HL-60 (cell line): ENCODE data around the gene LRMDA.

ENCODE experiments used
- DNase-seq, 2 experiments: peaks; one replicate each; pipeline ENCODE4 v3.0.0-alpha.2; 2010 to 2020; ENCODE audit warnings: low read depth in 1 of 2, low spot score in 1 of 2
- H3K27ac ChIP-seq: fragments of 250-450 bp; sonication (Bioruptor Pico); replicated peaks from 2 replicates; pipeline ENCODE4 v1.5.1; 2020; ENCODE audit warnings: mild to moderate bottlenecking, moderate library complexity
- H3K27me3 ChIP-seq: fragments of 250-450 bp; sonication (Bioruptor Pico); 2 replicates; pipeline ENCODE4 v1.5.1; 2021; ENCODE audit warnings: mild to moderate bottlenecking, moderate library complexity; ENCODE audit not compliant: insufficient read depth, poor library complexity, severe bottlenecking
- H3K4me3 ChIP-seq: replicated peaks from 2 replicates; pipeline ENCODE4 v1.5.1; 2011; ENCODE audit warnings: mild to moderate bottlenecking, control low read depth, low read length; ENCODE audit not compliant: insufficient read depth
- GABPA ChIP-seq: IDR thresholded peaks from 2 replicates; pipeline ENCODE4 v1.6.1; 2012; ENCODE audit warnings: low read depth
- POLR2AphosphoS5 ChIP-seq: IDR thresholded peaks from 2 replicates; pipeline ENCODE4 v1.6.1; 2012; ENCODE audit warnings: low read depth
- SPI1 ChIP-seq: IDR thresholded peaks from 2 replicates; pipeline ENCODE4 v1.6.1; 2012; ENCODE audit warnings: low read depth, mild to moderate bottlenecking, borderline replicate concordance
- TF ChIP-seq, protein P1 (sequence below): IDR thresholded peaks from 2 replicates; pipeline ENCODE4 v1.6.1; 2012; ENCODE audit warnings: low read depth; ENCODE audit not compliant: insufficient replicate concordance
- TF ChIP-seq, protein P2 (sequence below): IDR thresholded peaks from one replicate; pipeline ENCODE4 v1.5.1; 2011; ENCODE audit warnings: low read length, control low read depth, inconsistent platforms; ENCODE audit not compliant: insufficient read depth

The LRMDA gene

DNA sequence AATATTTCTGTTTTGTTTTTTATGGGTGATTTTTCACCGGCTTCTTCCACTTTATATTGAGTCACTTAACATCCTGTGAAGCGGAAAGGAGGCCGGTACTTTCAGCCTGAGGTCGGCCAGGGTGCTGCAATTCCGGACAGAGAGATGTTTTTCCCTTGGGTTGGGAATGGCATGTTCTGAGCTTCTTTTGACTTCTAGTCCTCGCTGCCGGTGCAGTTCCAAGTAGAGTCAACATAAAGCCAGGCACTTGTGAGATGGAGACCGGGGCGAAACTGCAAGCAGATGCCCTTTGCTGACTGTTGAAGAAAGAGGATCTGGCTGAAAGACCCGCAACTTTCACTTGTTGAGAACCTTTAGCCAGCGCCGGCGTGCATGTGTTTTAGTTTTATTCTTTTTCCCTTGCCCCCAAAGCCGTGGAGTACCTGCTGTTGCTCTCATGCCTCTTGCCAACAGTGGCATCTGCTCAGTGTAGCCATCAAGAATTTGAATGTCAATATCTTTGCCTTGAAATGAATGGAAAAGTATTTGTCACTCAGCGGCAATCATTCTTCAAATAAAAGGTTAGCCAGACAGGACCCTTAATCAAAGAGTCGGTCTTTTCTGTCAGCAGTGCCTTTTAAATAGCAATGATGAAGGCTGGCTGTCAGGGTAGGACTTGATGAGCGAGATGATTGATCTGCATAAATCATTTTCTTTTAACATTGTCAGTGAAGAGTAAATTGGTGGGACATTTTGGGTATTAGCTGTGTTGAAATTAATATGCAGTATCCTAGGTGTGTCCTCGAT lies 351.2 kb downstream of the LRMDA start:
- no peak overlapping the region for H3K27ac ChIP-seq
- no peaks in the 10 kb centered on the region for H3K27me3 ChIP-seq
- DNase-seq: no peak
- no peak overlapping the region for H3K4me3 ChIP-seq
- TF ChIP-seq GABPA (no peak), SPI1 (no peak), POLR2AphosphoS5 (no peak)
- TF ChIP-seq, protein P1, sequence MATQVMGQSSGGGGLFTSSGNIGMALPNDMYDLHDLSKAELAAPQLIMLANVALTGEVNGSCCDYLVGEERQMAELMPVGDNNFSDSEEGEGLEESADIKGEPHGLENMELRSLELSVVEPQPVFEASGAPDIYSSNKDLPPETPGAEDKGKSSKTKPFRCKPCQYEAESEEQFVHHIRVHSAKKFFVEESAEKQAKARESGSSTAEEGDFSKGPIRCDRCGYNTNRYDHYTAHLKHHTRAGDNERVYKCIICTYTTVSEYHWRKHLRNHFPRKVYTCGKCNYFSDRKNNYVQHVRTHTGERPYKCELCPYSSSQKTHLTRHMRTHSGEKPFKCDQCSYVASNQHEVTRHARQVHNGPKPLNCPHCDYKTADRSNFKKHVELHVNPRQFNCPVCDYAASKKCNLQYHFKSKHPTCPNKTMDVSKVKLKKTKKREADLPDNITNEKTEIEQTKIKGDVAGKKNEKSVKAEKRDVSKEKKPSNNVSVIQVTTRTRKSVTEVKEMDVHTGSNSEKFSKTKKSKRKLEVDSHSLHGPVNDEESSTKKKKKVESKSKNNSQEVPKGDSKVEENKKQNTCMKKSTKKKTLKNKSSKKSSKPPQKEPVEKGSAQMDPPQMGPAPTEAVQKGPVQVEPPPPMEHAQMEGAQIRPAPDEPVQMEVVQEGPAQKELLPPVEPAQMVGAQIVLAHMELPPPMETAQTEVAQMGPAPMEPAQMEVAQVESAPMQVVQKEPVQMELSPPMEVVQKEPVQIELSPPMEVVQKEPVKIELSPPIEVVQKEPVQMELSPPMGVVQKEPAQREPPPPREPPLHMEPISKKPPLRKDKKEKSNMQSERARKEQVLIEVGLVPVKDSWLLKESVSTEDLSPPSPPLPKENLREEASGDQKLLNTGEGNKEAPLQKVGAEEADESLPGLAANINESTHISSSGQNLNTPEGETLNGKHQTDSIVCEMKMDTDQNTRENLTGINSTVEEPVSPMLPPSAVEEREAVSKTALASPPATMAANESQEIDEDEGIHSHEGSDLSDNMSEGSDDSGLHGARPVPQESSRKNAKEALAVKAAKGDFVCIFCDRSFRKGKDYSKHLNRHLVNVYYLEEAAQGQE: no peak
- TF ChIP-seq, protein P2, sequence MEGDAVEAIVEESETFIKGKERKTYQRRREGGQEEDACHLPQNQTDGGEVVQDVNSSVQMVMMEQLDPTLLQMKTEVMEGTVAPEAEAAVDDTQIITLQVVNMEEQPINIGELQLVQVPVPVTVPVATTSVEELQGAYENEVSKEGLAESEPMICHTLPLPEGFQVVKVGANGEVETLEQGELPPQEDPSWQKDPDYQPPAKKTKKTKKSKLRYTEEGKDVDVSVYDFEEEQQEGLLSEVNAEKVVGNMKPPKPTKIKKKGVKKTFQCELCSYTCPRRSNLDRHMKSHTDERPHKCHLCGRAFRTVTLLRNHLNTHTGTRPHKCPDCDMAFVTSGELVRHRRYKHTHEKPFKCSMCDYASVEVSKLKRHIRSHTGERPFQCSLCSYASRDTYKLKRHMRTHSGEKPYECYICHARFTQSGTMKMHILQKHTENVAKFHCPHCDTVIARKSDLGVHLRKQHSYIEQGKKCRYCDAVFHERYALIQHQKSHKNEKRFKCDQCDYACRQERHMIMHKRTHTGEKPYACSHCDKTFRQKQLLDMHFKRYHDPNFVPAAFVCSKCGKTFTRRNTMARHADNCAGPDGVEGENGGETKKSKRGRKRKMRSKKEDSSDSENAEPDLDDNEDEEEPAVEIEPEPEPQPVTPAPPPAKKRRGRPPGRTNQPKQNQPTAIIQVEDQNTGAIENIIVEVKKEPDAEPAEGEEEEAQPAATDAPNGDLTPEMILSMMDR: no peak

DNA sequence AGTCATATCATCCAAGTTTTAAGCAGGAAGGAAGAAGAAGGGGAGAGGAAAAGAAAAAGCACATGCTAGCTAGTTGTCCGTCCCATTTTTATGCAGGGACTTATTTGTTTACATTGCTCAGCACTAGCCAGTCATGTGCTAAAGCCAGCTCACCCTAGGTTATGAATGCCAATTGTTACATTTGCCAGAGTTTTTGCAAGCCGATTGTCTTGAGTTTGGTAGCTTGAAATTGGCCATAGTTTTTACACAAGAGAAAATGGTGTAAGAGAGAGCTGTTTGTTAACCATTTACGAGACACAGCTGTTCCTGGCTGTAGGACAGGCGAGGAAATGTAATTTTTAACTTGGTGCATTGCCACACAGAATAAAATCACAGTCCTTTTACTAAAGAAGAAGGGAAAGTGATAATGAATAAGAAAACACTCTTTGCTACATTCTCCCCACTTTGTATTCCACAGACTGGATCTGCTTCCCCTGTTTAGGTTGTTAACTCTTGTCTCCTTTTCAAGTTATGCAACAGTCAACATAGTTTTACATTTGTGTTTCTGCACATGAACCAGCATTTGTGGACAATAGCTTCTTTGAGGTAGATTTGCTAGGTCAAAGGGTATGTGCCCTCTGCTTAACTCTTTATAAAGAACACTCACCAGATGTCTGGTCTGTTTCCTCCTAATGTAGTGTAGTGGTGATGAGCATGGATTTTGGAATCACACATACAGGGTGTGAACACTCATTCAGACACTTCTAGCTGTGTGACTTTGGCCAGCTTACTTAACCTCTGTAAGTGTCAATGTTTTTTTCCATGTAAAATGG lies 357.2 kb downstream of the LRMDA start:
- no peak overlapping the region for H3K4me3 ChIP-seq
- H3K27ac ChIP-seq: no peak overlapping the region
- DNase-seq: no peak
- TF ChIP-seq GABPA: no peak
- TF ChIP-seq SPI1: no peak
- TF ChIP-seq, protein P2: no peak
- TF ChIP-seq, protein P1: no peak
- TF ChIP-seq POLR2AphosphoS5: no peak
- no peaks in the 10 kb centered on the region for H3K27me3 ChIP-seq

- no peaks in the 10 kb centered on the region for H3K27me3 ChIP-seq
- H3K27ac ChIP-seq: no peak overlapping the region
- TF ChIP-seq GABPA (no peak), SPI1 (no peak), POLR2AphosphoS5 (no peak)
- TF ChIP-seq, protein P2: no peak
- TF ChIP-seq, protein P1: no peak
- H3K4me3 ChIP-seq: no peak overlapping the region
- no peak for DNase-seq
These were observed 362.4 kb downstream of the LRMDA start for GRCh38 chr10:75793848-75794247.
